GM12878 (cell line): Measurements from ENCODE around the gene NXPE4. TPM values are rescaled to one million over a fixed set of nuclear protein-coding genes. Genes with fewer than 3 reads are reported as not detected.
"Not testable (repeated sequence)": the region's sequence is repeated elsewhere in the genome, so short reads cannot be mapped to it uniquely, and the experiment has no call there.

ENCODE experiments used
- ATAC-seq: fragments of 200-7000 bp; cut with Tn5 transposase; 3 replicates; pipeline ENCODE4 v1.9.1; 2020; ENCODE audit warnings: mild to moderate bottlenecking, moderate library complexity
- Bru-seq: library from RNA; stranded (reverse); fragments of 400-500 nt; gene quantifications from one replicate; lab custom pipeline; 2021; lab: Mats Ljungman, UMichigan
- BruChase-seq, 2 experiments: library from RNA; stranded (reverse); fragments of 400-500 nt; gene quantifications; one replicate each; lab custom pipeline; 2021; lab: Mats Ljungman, UMichigan
- BruUV-seq: library from RNA; stranded (reverse); fragments of 400-500 nt; replicated peaks from 2 replicates; lab custom pipeline; 2021; lab: Mats Ljungman, UMichigan
- CTCF ChIA-PET: fragments of 300-600 bp; sonication (Branson Sonifier 250); formaldehyde crosslinking; extraction: SDS; loops from one replicate; lab custom pipeline; 2021; ENCODE audit warnings: inconsistent platforms; lab: Yijun Ruan, JAX
- POLR2A ChIA-PET: fragments of 350-600 bp; formaldehyde crosslinking; extraction: SDS; loops from one replicate; lab custom pipeline; 2021; ENCODE audit warnings: inconsistent platforms; lab: Charles Lee
- RAD21 ChIA-PET: fragments of 300-600 bp; sonication (Branson Sonifier 250); formaldehyde crosslinking; loops from one replicate; lab custom pipeline; 2023; ENCODE audit warnings: antibody characterized with exemption; ENCODE audit not compliant: unreplicated experiment; lab: Charles Lee
- SMC1A ChIA-PET: fragments of 300-600 bp; sonication (Branson Sonifier 250); formaldehyde crosslinking; loops from one replicate; lab custom pipeline; 2023; ENCODE audit not compliant: unreplicated experiment, uncharacterized antibody; lab: Charles Lee
- DNase-seq: peaks from one replicate; pipeline ENCODE4 v3.0.0-alpha.2; 2011; ENCODE audit warnings: low read depth, low spot score
- FAIRE-seq: peaks from 3 replicates; lab custom pipeline; 2011; peaks lifted over from hg19 to GRCh38; lab: Jason Lieb, UNC
- H2AFZ ChIP-seq: 2 replicates; pipeline ENCODE4 v1.6.0; 2011; ENCODE audit warnings: low read depth, low read length, control low read depth; ENCODE audit not compliant: control insufficient read depth
- H3K27ac ChIP-seq: 2 replicates; pipeline ENCODE4 v1.5.1; 2011; ENCODE audit warnings: control low read depth; ENCODE audit not compliant: control insufficient read depth, insufficient read depth
- H3K27me3 ChIP-seq, 2 experiments: replicated peaks in 1 of 2; 2 replicates each; pipeline versions ENCODE4 v1.6.0 to v1.6.1; 2011; ENCODE audit warnings: low read length in 1 of 2; ENCODE audit not compliant: control insufficient read depth in 2 of 2, insufficient read depth in 2 of 2
- H3K36me3 ChIP-seq, 2 experiments: 2 replicates each; pipeline ENCODE4 v1.5.1; 2011; ENCODE audit warnings: low read length in 1 of 2; ENCODE audit not compliant: control insufficient read depth in 2 of 2, insufficient read depth in 2 of 2
- H3K4me1 ChIP-seq: 2 replicates; pipeline ENCODE4 v1.6.1; 2011; ENCODE audit warnings: mild to moderate bottlenecking, low read length, moderate library complexity, mixed read lengths; ENCODE audit not compliant: control insufficient read depth, insufficient read depth
- H3K4me2 ChIP-seq: 2 replicates; pipeline ENCODE4 v1.6.0; 2011; ENCODE audit warnings: control low read depth; ENCODE audit not compliant: control insufficient read depth, insufficient read depth
- H3K4me3 ChIP-seq: fragments of 200-600 bp; sonication (generic); 2 replicates; pipeline ENCODE4 v1.5.1; 2016
- H3K79me2 ChIP-seq: 2 replicates; pipeline ENCODE4 v1.6.0; 2011; ENCODE audit warnings: low read length; ENCODE audit not compliant: control insufficient read depth, insufficient read depth
- H3K9ac ChIP-seq: 2 replicates; pipeline ENCODE4 v1.8.0; 2011; ENCODE audit warnings: low read length, control low read depth, mixed read lengths; ENCODE audit not compliant: control insufficient read depth, insufficient read depth
- H3K9me3 ChIP-seq: replicated peaks from 3 replicates; pipeline ENCODE4 v1.5.1; 2011; ENCODE audit warnings: mild to moderate bottlenecking, low read length; ENCODE audit not compliant: control insufficient read depth, insufficient read depth
- H4K20me1 ChIP-seq: 2 replicates; pipeline ENCODE4 v1.6.0; 2011; ENCODE audit not compliant: control insufficient read depth, insufficient read depth
- ATF7 ChIP-seq: fragments of 450-650 bp; IDR thresholded peaks from 2 replicates; pipeline ENCODE4 v1.6.1; 2016; ENCODE audit warnings: low read depth, mild to moderate bottlenecking
- BCL11A ChIP-seq: IDR thresholded peaks from 2 replicates; pipeline ENCODE4 v1.6.1; 2011; ENCODE audit warnings: low read depth, low read length
- BRCA1 ChIP-seq: IDR thresholded peaks from 2 replicates; pipeline ENCODE4 v1.6.1; 2011; ENCODE audit warnings: low read depth, low read length, improper control_type of control experiment
- CHD1 ChIP-seq: IDR thresholded peaks from 2 replicates; pipeline ENCODE4 v1.6.1; 2012; ENCODE audit warnings: low read depth, low read length, improper control_type of control experiment
- ESRRA ChIP-seq: IDR thresholded peaks from 2 replicates; pipeline ENCODE4 v1.6.1; 2012; ENCODE audit warnings: mild to moderate bottlenecking, low read length, improper control_type of control experiment
- KLF5 ChIP-seq: fragments of 450-650 bp; IDR thresholded peaks from 2 replicates; pipeline ENCODE4 v1.6.1; 2014; ENCODE audit warnings: mild to moderate bottlenecking; ENCODE audit not compliant: partially characterized antibody
- MTA3 ChIP-seq: IDR thresholded peaks from 2 replicates; pipeline ENCODE4 v1.6.1; 2012; ENCODE audit warnings: low read length, inconsistent platforms, borderline replicate concordance
- MXI1 ChIP-seq: fragments of 150-350 bp; IDR thresholded peaks from 2 replicates; pipeline ENCODE4 v1.6.1; 2011; ENCODE audit warnings: low read depth, mild to moderate bottlenecking, inconsistent platforms, low read length, improper control_type of control experiment
- NFYA ChIP-seq: IDR thresholded peaks from 2 replicates; pipeline ENCODE4 v1.6.1; 2011; ENCODE audit warnings: low read depth, mild to moderate bottlenecking, low read length, improper control_type of control experiment, borderline replicate concordance
- PAX5 ChIP-seq: IDR thresholded peaks from 2 replicates; pipeline ENCODE4 v1.6.1; 2011; ENCODE audit warnings: low read depth, low read length, borderline replicate concordance
- SMC3 ChIP-seq: IDR thresholded peaks from 2 replicates; pipeline ENCODE4 v1.6.1; 2011; ENCODE audit warnings: low read length, improper control_type of control experiment, borderline replicate concordance
- TCF7 ChIP-seq: IDR thresholded peaks from 2 replicates; pipeline ENCODE4 v1.6.1; 2014; ENCODE audit warnings: antibody characterized with exemption, borderline replicate concordance
- WGBS: methylation state at CpG from one replicate; pipeline ENCODE4 v1.1.6; 2016; ENCODE audit warnings: low lambda C conversion rate; ENCODE audit not compliant: insufficient replicate concordance, insufficient coverage; ENCODE audit errors: missing lambda C conversion rate; 5-methylcytosine and 5-hydroxymethylcytosine counted together
- in situ Hi-C: fragments of 300-500 bp; cut with MboI; formaldehyde crosslinking; loops from 9 replicates; pipeline ENCODE4 v1.14.3; 2018; ENCODE audit warnings: mixed read lengths
- intact Hi-C: fragments of 100-400 bp; cut with micrococcal nuclease; formaldehyde crosslinking; loops from one replicate; pipeline ENCODE4 v1.14.2; 2022; ENCODE audit not compliant: unreplicated experiment
- long read RNA-seq, 2 experiments: library from polyadenylated mRNA; unstranded; transcript quantifications; one replicate each; pipeline ENCODE4 v2.0.0, GENCODE V29; 2019 to 2020
- polyA minus RNA-seq, 3 experiments: library from RNA; depleted of rRNA, polyadenylated mRNA; stranded (reverse); fragments of >200 nt; gene quantifications; 2 replicates each; pipeline ENCODE4 v1.2.3, GENCODE V29; 2011
- polyA plus RNA-seq, 11 experiments: library from polyadenylated mRNA; depleted of rRNA in 4 of 11; unstranded in 6 of 11; stranded (reverse) in 5 of 11; fragments of >200 nt; fragmentation: Nextera tagmentation in 4 of 11; fragmentation: Illumina TruSeq in 1 of 11; extraction: Ambion mirVana in 4 of 11; extraction: Trizol in 1 of 11; gene quantifications; 1 replicate in 1 of 11; 2 replicates in 10 of 11; pipeline versions ENCODE4 v1.2.1 to v1.2.3, GENCODE V29; 2011 to 2016; ENCODE audit warnings: inconsistent platforms in 2 of 11, missing spikeins in 2 of 11, low read depth in 1 of 11
- total RNA-seq, 4 experiments: library from RNA; depleted of rRNA in 3 of 4; stranded (reverse); fragments of >200 nt in 3 of 4; fragmentation: Illumina TruSeq in 1 of 4; extraction: Trizol in 1 of 4; gene quantifications; 2 replicates each; pipeline versions ENCODE4 v1.2.1 to v1.2.3, GENCODE V29; 2013 to 2021
- TF ChIP-seq, protein P1 (sequence below): IDR thresholded peaks from 2 replicates; pipeline ENCODE4 v1.6.1; 2012; ENCODE audit warnings: low read length, inconsistent platforms
- TF ChIP-seq, protein P2 (sequence below): IDR thresholded peaks from 2 replicates; pipeline ENCODE4 v1.6.1; 2012; ENCODE audit warnings: low read depth, low read length, improper control_type of control experiment

NXPE4 gene
- not detected in 2 replicates for total RNA-seq (2013; cell fraction: nucleolus; rRNA removed)
- total RNA-seq (2014; rRNA removed), result not detected in 2 replicates
- not detected in 2 replicates for total RNA-seq (2014; rRNA removed; fragmentation: Illumina TruSeq; extraction: Trizol)
- total RNA-seq (2021), result not detected in 2 replicates
- not detected for polyA plus RNA-seq (2011; ENCODE audit: low read depth)
- polyA plus RNA-seq (2011; rRNA removed), result not detected in 2 replicates
- not detected in 2 replicates for polyA plus RNA-seq (2011; cell fraction: cytosol; rRNA removed)
- not detected in 2 replicates for polyA plus RNA-seq (2011; cell fraction: nucleus; rRNA removed)
- polyA plus RNA-seq (2012), result not detected in 2 replicates
- polyA plus RNA-seq (2014; fragmentation: Illumina TruSeq; extraction: Trizol), result not detected in 2 replicates
- polyA plus RNA-seq (2014; fragmentation: Nextera tagmentation; extraction: Ambion mirVana), result not detected
- polyA plus RNA-seq (2014; rRNA removed), result not detected in 2 replicates
- polyA plus RNA-seq (2016; fragmentation: Nextera tagmentation; extraction: Ambion mirVana), result not detected
- not detected in 2 replicates for polyA minus RNA-seq (2011; rRNA and poly(A)+ RNA removed)
- polyA minus RNA-seq (2011; cell fraction: cytosol; rRNA and poly(A)+ RNA removed), result not detected in 2 replicates
- not detected in 2 replicates for polyA minus RNA-seq (2011; cell fraction: nucleus; rRNA and poly(A)+ RNA removed)
- not detected for Bru-seq, nascent RNA
- BruChase-seq, experiment 1, labeled RNA remaining after a 6-hour chase, result not detected
- BruChase-seq, experiment 2, labeled RNA remaining after a 2-hour chase, result not detected
- long read RNA-seq, experiment 1, result 0 reads
- long read RNA-seq, experiment 2, result 0 reads

GRCh38 chr11:114595571-114595970 lies at the start of gene NXPE4:
NXPE4 (minus strand) TSS chr11:114595786; CDS start chr11:114594759, 1,027 bp downstream.
- TF ChIP-seq ATF7 (no peak), TCF7 (no peak), PAX5 (no peak), BCL11A (no peak), CHD1 (no peak), MTA3 (no peak), NFYA (no peak), BRCA1 (no peak), MXI1 (no peak), ESRRA (no peak), SMC3 (no peak), KLF5 (no peak)
- TF ChIP-seq, protein P1, sequence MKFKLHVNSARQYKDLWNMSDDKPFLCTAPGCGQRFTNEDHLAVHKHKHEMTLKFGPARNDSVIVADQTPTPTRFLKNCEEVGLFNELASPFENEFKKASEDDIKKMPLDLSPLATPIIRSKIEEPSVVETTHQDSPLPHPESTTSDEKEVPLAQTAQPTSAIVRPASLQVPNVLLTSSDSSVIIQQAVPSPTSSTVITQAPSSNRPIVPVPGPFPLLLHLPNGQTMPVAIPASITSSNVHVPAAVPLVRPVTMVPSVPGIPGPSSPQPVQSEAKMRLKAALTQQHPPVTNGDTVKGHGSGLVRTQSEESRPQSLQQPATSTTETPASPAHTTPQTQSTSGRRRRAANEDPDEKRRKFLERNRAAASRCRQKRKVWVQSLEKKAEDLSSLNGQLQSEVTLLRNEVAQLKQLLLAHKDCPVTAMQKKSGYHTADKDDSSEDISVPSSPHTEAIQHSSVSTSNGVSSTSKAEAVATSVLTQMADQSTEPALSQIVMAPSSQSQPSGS, result no peak
- TF ChIP-seq, protein P2, sequence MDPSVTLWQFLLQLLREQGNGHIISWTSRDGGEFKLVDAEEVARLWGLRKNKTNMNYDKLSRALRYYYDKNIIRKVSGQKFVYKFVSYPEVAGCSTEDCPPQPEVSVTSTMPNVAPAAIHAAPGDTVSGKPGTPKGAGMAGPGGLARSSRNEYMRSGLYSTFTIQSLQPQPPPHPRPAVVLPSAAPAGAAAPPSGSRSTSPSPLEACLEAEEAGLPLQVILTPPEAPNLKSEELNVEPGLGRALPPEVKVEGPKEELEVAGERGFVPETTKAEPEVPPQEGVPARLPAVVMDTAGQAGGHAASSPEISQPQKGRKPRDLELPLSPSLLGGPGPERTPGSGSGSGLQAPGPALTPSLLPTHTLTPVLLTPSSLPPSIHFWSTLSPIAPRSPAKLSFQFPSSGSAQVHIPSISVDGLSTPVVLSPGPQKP, result no peak
- BruUV-seq, result no TSS peak
- peaks cover 3 to 18% of the 10 kb centered on the region in 2 experiments; a peak in 3 of 4 replicates for H3K27me3 ChIP-seq
- no peaks in the 10 kb centered on the region for H3K4me1 ChIP-seq
- ChIA-PET RAD21 (interaction anchor here (0.9 kb wide), 1 partner anchor 255 kb away, joined by 3 read pairs; no protein-coding TSS in a partner anchor), SMC1A (interaction anchor here (1.4 to 1.7 kb wide), 2 partner anchors 251 to 255 kb away, joined by 3 to 4 read pairs; no protein-coding TSS in a partner anchor), CTCF (interaction anchor here (0.8 to 2.2 kb wide), 3 partner anchors 89 to 255 kb away, joined by 4 to 6 read pairs (median 5); no protein-coding TSS in a partner anchor), POLR2A (no interaction called here)
- ATAC-seq, result no peak
- H3K4me3 ChIP-seq, result no peak within 1 kb of the TSS
- H3K4me2 ChIP-seq, result no peak within 1 kb of the TSS
- H2AFZ ChIP-seq, result no peak within 1 kb of the TSS
- no peaks in the 10 kb centered on the region for H4K20me1 ChIP-seq
- peaks cover 18% of the 10 kb centered on the region; the same call in 2 of the 3 replicates for H3K9me3 ChIP-seq
- H3K27ac ChIP-seq, result no peak within 1 kb of the TSS
- no peaks in the 10 kb centered on the region for H3K79me2 ChIP-seq
- no peaks in the 10 kb centered on the region for H3K36me3 ChIP-seq
- DNase-seq, result no peak
- FAIRE-seq, result no peak
- WGBS, result 0% methylated on average over 2 of the region's 2 CpGs
- intact Hi-C loops, result loop anchor here (5.0 kb wide), 2 partner anchors 47 to 248 kb away; no protein-coding TSS in a partner anchor
- H3K9ac ChIP-seq, result no peak within 1 kb of the TSS
- in situ Hi-C loops, result loop anchor here (10.0 kb wide), 1 partner anchor 251 kb away; no protein-coding TSS in a partner anchor

DNA sequence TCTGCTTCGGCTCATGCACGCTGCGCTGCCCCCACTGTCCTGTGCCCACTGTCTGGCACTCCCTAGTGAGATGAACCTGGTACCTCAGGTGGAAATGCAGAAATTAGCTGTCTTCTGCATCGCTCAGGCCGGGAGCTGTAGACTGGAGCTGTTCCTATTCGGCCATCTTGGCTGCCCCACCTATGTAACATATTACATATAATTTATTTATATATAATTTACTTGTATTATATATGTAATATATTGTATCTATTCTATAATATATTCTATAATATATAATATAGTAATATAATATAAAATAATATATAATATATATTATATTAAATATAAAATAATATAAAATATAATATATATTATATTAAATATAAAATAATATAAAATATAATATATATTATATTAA lies 43.9 kb upstream of the NXPE4 start:
- H3K27me3 ChIP-seq, intact Hi-C loops, BruUV-seq, H3K4me2 ChIP-seq, H4K20me1 ChIP-seq, RAD21 ChIA-PET, FAIRE-seq, H3K27ac ChIP-seq, ATAC-seq, POLR2A ChIA-PET, H3K79me2 ChIP-seq, H3K36me3 ChIP-seq, CTCF ChIA-PET, SMC1A ChIA-PET, H3K4me1 ChIP-seq, H3K9ac ChIP-seq, H2AFZ ChIP-seq, DNase-seq, H3K4me3 ChIP-seq, in situ Hi-C loops: not testable (repeated sequence)
- WGBS, result 85% methylated on average over 6 of the region's 6 CpGs
- peaks cover 26% of the 10 kb centered on the region for H3K9me3 ChIP-seq
